ENCODE measurements around the gene HS1BP3.

HS1BP3 gene

DNA sequence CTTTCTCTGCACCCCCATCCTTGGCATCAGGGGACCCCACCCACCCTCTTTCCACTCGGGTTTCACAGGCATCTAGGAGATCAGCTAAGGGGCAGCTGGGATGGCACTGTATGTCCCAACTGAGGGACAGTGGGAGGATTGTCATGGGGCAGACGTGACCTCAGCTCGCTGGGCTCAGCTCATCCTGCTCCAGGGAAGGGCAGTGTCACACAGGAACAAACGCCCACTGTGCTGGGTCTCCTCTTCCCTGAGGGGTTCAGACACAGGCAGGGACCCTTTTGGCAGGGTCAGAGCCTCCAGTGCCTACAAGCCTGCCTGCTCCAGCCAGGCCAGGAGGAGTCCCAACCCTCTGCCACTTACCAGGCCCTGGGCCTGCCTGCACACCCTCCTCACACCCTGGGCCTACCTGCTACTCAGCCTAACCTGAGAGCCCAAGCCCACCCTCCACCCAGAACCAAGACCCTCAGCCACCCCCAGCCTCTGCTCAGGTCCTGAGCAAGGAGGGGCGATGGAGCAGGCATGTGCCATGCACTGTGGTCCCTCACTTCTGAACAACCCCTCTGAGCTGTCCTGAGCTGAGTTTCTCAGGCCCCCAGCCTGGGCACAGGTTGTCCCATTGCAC lies 68.2 kb downstream of the HS1BP3 start:
- no peak for DNase-seq

DNA sequence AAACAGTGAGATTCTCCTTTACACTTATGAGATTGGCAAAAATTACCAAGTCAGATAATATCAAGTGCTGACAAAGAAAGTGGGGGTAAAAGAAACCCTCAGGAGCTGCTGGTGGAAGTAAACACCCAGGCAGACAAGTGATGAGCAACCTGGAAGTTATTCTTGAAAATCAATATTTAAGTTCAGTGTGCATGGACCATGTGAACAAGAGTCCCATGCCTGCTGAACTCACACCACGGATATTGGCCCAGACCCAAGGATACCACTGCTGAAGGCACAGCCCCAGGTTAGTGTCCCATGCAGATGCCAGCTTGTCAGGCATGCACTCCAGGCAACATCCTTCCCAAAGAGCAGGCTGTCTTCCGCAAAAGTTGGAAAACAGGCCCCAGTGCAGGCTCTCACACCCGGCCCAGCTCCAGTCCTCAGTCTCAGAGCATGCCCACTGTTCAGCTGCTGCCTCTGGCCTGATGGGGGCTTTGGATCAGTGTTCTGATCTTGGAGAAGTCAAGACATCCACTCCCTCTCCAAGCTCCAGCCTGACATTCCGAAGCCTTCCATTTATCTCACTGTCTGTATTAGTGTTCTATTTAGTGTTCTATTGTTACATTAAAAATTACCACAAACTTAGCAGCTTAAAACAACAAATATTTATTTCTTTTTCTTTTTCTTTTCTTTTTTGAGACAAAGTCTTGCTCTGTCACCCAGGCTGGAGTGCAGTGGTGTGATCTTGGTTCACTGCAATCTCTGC lies 70.0 kb downstream of the HS1BP3 start:
- no peak for DNase-seq

- no peak for DNase-seq
These were observed 71.0 kb downstream of the HS1BP3 start for GRCh38 chr2:20579866-20580265.

- DNase-seq, result no peak
These were observed 71.7 kb downstream of the HS1BP3 start for GRCh38 chr2:20578895-20579825.

- no peak for DNase-seq
These were observed 72.5 kb downstream of the HS1BP3 start for GRCh38 chr2:20578266-20578894.

GRCh38 chr2:20577495-20578235 lies 73.2 kb downstream of the HS1BP3 start:
- DNase-seq, result no peak

DNA sequence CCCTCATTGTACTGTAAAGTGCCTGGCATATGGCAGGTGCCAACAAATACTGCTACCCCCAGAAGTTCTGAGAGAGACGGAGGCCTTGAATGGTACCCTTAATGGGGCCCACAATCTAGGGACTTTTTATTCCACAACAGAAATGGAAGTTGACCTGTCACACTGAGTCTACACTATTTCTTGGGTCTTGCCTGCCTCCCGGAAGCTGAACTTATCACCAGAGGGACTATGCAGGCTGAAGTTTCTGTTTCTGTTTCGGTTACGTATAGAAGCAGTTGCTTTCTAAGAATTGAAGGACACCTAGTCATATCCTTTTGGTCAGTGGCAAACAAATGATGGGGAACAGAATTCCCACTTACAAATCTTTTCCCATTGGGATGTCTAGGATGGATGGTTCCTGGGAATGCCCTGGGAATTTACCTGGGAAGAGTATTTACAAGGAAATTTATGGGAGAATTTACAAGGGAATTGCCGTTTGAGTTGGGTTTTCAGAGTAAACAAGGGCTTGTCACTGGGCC lies 74.2 kb downstream of the HS1BP3 start:
- DNase-seq, result no peak

- no peak for DNase-seq
These were observed 74.8 kb downstream of the HS1BP3 start for GRCh38 chr2:20575935-20576597.

DNA sequence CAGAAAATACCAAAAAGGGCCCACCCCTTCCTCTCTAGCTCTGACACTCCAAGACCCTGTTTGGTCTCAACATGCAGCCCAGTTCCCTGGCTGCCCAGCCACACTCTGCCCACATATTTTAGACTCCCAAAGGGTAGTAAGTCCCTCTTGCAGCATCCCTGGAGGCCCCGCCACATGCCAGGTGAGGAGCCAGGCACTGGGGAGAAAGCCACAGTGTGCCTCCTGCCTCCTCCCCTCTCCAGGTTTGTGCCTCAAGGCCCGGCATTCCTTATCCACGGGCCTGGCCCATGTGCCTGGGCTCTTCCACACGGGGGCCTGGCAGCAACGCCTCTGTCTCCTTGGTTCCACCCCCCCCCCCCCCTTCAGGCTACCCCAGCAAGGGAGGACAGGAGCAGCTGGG lies 75.5 kb downstream of the HS1BP3 start:
- no peak for DNase-seq

- no peak for DNase-seq
These were observed 76.0 kb downstream of the HS1BP3 start for GRCh38 chr2:20574930-20575329.

- DNase-seq, result no peak
These were observed 76.4 kb downstream of the HS1BP3 start for GRCh38 chr2:20574423-20574911.

GRCh38 chr2:20573620-20574422 lies 77.1 kb downstream of the HS1BP3 start:
- no peak for DNase-seq

DNA sequence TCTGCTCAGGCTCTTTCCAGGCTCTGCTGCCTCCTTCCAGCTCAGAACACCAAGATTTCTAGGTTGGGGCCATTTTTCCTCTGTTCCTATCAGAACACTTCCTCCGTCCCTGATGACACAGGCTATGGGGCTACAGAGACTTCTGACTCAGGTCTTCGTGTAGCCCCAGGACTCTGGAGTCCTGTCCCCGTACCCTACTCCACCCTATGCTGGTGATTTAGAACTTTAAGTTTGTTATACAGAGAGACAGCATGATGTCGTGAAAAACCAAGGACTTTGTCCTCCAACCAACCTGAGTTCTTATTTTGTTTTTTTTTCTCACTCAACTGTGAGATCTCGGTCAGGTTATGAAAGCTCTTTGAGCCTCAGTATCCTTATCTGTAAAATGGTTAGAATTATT lies 78.7 kb downstream of the HS1BP3 start:
- DNase-seq, result no peak

DNA sequence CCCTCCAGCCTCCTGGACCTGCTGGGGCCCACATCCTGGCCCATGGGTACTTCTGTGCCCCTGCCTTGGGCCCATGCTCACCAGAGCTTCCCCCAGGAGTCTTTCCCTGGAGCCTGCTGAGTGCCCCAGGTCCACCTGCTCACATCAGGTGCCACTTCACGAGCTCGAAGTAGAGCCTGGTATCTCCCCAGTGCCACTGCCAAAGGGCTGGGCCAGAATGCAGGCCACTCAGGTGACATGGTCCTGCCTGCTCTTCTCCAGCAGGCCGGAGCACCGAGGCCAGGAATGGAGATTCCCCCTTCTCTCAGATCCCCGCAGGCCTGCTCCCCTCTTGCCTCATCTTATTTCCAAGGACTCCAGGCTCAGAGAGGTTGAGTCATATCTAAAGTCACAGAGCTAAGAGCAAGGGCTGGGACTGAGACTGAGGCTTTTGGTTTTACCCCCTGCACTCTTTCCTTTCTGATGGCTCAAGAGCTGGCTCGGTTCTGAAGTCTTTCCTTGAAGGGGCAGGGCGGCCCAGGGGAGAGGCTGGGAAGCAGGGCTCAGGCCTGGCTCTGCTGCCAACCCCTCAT lies 79.2 kb downstream of the HS1BP3 start:
- DNase-seq, result no peak

- DNase-seq, result no peak
These were observed 79.7 kb downstream of the HS1BP3 start for GRCh38 chr2:20571231-20571630.

DNA sequence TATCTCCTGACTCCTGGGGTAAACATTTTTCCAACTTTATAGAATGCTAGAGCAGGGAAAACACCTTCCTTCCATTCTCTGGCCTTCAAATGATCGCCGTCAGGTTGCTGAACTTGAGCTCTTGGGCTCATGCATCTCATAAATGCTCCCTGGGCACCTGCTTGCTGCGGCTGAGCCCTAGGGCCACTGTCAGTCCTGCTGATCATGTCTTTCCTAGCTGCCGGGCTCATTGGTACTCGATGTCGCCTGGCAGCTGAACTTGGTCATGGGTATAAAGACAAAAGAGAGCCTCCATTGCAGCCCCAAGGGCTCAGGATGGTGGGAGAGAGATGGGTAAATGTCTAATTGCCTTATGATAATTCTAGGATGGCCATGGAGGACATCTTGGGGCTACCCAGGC lies 80.6 kb downstream of the HS1BP3 start:
- no peak for DNase-seq

GRCh38 chr2:20569464-20570223 lies 81.3 kb downstream of the HS1BP3 start:
- DNase-seq, result no peak

DNA sequence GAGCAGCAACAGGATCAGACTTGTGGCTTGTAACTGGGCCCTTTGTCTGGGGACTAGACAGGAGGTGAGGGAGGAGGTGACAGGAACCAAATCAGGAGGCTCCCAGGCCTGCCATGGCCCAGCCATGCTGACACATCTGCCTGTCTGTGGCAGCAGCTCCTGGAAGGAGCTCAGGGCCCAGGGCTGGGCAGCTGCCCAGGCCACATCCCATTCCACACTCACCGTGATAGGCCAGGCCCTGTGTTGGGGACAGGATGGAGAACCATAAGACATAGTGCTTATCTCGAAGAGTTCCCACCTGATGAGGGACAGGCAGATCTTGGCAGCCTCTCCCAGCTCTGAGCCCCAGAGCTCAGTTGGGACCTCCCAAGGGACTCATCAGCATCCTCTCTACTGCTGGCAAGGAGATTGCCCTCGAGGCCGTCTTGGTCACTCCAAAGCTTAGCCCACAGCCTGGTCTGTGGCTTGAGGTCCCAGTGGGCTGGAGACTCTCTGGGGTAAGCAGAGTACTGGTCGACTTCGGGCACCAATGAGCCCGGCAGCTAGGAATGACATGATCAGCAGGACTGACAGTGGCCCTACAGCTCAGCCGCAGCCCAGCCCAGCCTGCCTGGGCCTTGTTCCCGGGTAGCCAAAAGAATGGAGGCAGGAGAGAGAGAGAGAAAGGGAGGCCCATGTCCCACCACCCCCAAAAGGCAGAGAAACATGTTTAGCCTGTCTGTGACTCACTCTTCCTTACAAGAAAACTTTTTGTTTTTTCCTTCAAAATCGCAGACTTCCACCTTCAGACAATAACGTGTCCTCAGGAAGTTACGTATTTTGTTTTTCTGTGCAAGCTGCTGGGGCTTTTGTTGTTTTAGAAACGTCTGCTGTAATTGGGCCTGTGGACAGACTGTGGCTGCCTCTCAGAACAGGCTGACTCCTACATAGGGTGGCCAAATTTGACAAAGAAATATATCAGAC lies 82.1 kb downstream of the HS1BP3 start:
- no peak for DNase-seq

- no peak for DNase-seq
These were observed 83.0 kb downstream of the HS1BP3 start for GRCh38 chr2:20567926-20568179.

All from stimulated activated CD4-positive, alpha-beta T cell treated with anti-CD3 and anti-CD28 coated beads, Interleukin-12 subunit alpha, Interleukin-12 subunit beta, amount 100 ng/mL, for 4 hours (primary cell).